ENCODE results near the gene TRIM59.

TRIM59 gene

DNA sequence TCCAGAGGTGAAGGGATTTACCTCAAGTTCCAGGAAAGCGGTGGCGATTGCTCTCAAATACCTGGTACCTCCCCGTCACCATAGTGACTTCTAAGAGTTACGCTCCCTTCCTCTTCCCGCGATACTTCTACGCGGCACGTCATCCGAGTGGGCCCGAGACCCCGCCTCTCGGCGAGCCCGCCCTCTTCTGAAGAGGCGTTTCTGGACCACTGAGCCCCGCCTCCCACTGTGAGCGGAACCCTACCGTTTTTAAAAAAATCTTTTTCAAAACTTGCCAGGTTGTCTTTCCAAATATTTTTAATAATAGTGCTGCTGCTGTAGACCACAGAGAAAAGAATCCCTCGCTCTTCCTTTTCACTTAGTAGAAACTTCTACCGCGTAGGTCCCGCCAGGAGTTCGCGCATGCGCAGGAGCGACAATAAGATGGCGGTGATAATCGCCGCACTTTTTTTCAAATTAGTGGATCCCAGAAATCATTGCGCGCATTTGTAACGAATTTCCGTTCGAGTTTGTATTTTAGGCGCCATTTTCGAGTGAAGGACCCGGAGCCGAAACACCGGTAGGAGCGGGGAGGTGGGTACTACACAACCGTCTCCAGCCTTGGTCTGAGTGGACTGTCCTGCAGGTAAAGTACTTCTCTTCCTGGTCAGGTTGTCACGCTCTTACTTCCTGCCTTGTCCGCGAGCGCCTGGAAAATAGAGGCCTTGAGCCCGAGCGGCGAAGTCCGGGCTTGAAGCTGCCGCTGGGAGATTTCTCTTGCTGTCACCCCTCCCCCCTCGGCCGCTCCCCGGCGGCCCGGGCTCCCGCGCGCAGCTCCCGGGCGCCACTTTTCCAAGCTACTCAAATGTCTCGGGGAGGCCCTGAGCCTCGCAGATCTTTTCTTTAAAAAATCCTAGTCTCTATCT lies 50.2 kb downstream of the TRIM59 start, which contains the start of the genes IFT80 and SMC4 (continued):
- no peak for TF ChIP-seq SCRT1 (tag by site-specific recombination; IDR thresholded peaks at IDR 0.05; ENCODE audit: borderline replicate concordance)
- TF ChIP-seq ZNF747 (tag by site-specific recombination; IDR thresholded peaks at IDR 0.05) = no peak
- no peak for TF ChIP-seq ZNF664 (tag by site-specific recombination; IDR thresholded peaks at IDR 0.05)
- TF ChIP-seq ZNF510 (tag by site-specific recombination; IDR thresholded peaks at IDR 0.05; ENCODE audit: insufficient replicate concordance) = no peak
- no peak for TF ChIP-seq ZNF621 (tag by site-specific recombination; IDR thresholded peaks at IDR 0.05)
- TF ChIP-seq ZBTB1 (tag by site-specific recombination; IDR thresholded peaks at IDR 0.05) = no peak
- no peak for TF ChIP-seq ZNF555 (tag by site-specific recombination; conservative IDR thresholded peaks at IDR 0.05)
- TF ChIP-seq ZNF433 (tag by site-specific recombination; IDR thresholded peaks at IDR 0.05; ENCODE audit: low read depth) = no peak
- no peak for TF ChIP-seq ZNF596 (tag by site-specific recombination; IDR thresholded peaks at IDR 0.05)
- TF ChIP-seq, protein P1, sequence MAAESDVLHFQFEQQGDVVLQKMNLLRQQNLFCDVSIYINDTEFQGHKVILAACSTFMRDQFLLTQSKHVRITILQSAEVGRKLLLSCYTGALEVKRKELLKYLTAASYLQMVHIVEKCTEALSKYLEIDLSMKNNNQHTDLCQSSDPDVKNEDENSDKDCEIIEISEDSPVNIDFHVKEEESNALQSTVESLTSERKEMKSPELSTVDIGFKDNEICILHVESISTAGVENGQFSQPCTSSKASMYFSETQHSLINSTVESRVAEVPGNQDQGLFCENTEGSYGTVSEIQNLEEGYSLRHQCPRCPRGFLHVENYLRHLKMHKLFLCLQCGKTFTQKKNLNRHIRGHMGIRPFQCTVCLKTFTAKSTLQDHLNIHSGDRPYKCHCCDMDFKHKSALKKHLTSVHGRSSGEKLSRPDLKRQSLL (tag by site-specific recombination; IDR thresholded peaks at IDR 0.05) = no peak
- TF ChIP-seq ZNF404 (tag by site-specific recombination; IDR thresholded peaks at IDR 0.05) = no peak
- TF ChIP-seq, protein P2, sequence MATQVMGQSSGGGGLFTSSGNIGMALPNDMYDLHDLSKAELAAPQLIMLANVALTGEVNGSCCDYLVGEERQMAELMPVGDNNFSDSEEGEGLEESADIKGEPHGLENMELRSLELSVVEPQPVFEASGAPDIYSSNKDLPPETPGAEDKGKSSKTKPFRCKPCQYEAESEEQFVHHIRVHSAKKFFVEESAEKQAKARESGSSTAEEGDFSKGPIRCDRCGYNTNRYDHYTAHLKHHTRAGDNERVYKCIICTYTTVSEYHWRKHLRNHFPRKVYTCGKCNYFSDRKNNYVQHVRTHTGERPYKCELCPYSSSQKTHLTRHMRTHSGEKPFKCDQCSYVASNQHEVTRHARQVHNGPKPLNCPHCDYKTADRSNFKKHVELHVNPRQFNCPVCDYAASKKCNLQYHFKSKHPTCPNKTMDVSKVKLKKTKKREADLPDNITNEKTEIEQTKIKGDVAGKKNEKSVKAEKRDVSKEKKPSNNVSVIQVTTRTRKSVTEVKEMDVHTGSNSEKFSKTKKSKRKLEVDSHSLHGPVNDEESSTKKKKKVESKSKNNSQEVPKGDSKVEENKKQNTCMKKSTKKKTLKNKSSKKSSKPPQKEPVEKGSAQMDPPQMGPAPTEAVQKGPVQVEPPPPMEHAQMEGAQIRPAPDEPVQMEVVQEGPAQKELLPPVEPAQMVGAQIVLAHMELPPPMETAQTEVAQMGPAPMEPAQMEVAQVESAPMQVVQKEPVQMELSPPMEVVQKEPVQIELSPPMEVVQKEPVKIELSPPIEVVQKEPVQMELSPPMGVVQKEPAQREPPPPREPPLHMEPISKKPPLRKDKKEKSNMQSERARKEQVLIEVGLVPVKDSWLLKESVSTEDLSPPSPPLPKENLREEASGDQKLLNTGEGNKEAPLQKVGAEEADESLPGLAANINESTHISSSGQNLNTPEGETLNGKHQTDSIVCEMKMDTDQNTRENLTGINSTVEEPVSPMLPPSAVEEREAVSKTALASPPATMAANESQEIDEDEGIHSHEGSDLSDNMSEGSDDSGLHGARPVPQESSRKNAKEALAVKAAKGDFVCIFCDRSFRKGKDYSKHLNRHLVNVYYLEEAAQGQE (tag by site-specific recombination; IDR thresholded peaks at IDR 0.05) = 0 out of 2 replicates have a peak, but pooled peaks have one; percentile 15
- TF ChIP-seq ZNF10 (tag by site-specific recombination; IDR thresholded peaks at IDR 0.05) = peak; percentile 29; the same call in 1 of the 2 replicates
- no peak; the same call in 1 of the 2 replicates for TF ChIP-seq ZNF366 (tag by site-specific recombination; conservative IDR thresholded peaks at IDR 0.05)
- peak; percentile 54 for TF ChIP-seq EGR2 (tag by site-specific recombination; IDR thresholded peaks at IDR 0.05; ENCODE audit: low read depth)
- TF ChIP-seq IKZF3 (tag by site-specific recombination; IDR thresholded peaks at IDR 0.05) = peak; percentile 25; the same call in 1 of the 2 replicates
- TF ChIP-seq ZNF776 (tag by site-specific recombination; IDR thresholded peaks at IDR 0.05; ENCODE audit: borderline replicate concordance) = no peak
- TF ChIP-seq YY1 (tag by site-specific recombination; IDR thresholded peaks at IDR 0.05) = 0 out of 2 replicates have a peak, but pooled peaks have one; percentile 56
- TF ChIP-seq, protein P3, sequence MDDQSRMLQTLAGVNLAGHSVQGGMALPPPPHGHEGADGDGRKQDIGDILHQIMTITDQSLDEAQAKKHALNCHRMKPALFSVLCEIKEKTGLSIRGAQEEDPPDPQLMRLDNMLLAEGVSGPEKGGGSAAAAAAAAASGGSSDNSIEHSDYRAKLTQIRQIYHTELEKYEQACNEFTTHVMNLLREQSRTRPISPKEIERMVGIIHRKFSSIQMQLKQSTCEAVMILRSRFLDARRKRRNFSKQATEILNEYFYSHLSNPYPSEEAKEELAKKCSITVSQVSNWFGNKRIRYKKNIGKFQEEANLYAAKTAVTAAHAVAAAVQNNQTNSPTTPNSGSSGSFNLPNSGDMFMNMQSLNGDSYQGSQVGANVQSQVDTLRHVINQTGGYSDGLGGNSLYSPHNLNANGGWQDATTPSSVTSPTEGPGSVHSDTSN (CRISPR knock-in tag; IDR thresholded peaks at IDR 0.05) = no peak
- TF ChIP-seq ZNF266 (tag by site-specific recombination; IDR thresholded peaks at IDR 0.05; ENCODE audit: low read depth) = no peak
- TF ChIP-seq KLF1 (tag by site-specific recombination; IDR thresholded peaks at IDR 0.05) = no peak
- TF ChIP-seq HOXC10 (CRISPR knock-in tag; IDR thresholded peaks at IDR 0.05) = no peak
- no peak for TF ChIP-seq ZNF174 (tag by site-specific recombination; IDR thresholded peaks at IDR 0.05)
- TF ChIP-seq ZNF600 (tag by site-specific recombination; IDR thresholded peaks at IDR 0.05) = 0 out of 2 replicates have a peak, but pooled peaks have one; percentile 10
- TF ChIP-seq ZNF394 (tag by site-specific recombination; IDR thresholded peaks at IDR 0.05; ENCODE audit: borderline replicate concordance) = no peak; the same call in 1 of the 2 replicates
- no peak for TF ChIP-seq ZBTB7A (tag by site-specific recombination; IDR thresholded peaks at IDR 0.05; ENCODE audit: low read depth)
- TF ChIP-seq ZNF146 (tag by site-specific recombination; IDR thresholded peaks at IDR 0.05) = no peak
- no peak for TF ChIP-seq SALL2 (tag by site-specific recombination; IDR thresholded peaks at IDR 0.05; ENCODE audit: borderline replicate concordance)
- no peak for TF ChIP-seq ZNF354C (tag by site-specific recombination; IDR thresholded peaks at IDR 0.05; ENCODE audit: borderline replicate concordance, low read depth)
- TF ChIP-seq MZF1 (tag by site-specific recombination; IDR thresholded peaks at IDR 0.05; ENCODE audit: borderline replicate concordance) = no peak
- TF ChIP-seq TCF7L2 (IDR thresholded peaks at IDR 0.05; ENCODE audit: borderline replicate concordance, low read depth, low read length) = no peak
- TF ChIP-seq, protein P4, sequence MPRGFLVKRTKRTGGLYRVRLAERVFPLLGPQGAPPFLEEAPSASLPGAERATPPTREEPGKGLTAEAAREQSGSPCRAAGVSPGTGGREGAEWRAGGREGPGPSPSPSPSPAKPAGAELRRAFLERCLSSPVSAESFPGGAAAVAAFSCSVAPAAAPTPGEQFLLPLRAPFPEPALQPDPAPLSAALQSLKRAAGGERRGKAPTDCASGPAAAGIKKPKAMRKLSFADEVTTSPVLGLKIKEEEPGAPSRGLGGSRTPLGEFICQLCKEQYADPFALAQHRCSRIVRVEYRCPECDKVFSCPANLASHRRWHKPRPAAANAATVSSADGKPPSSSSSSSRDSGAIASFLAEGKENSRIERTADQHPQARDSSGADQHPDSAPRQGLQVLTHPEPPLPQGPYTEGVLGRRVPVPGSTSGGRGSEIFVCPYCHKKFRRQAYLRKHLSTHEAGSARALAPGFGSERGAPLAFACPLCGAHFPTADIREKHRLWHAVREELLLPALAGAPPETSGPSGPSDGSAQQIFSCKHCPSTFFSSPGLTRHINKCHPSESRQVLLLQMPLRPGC (tag by site-specific recombination; IDR thresholded peaks at IDR 0.05) = no peak
